ENCODE data around the gene CEP131. TPM values are rescaled to one million over a fixed set of nuclear protein-coding genes. Genes with fewer than 3 reads are reported as not detected.
A peak's percentile ranks its signal among the peaks of the same experiment; 100 is the strongest.

CEP131 gene
- total and polyA plus RNA-seq, 2 of the 8 experiments (the other 6 are each of a cell fraction or from before 2014, with no cell fraction given), result 5.9 to 23.2 TPM

DNA sequence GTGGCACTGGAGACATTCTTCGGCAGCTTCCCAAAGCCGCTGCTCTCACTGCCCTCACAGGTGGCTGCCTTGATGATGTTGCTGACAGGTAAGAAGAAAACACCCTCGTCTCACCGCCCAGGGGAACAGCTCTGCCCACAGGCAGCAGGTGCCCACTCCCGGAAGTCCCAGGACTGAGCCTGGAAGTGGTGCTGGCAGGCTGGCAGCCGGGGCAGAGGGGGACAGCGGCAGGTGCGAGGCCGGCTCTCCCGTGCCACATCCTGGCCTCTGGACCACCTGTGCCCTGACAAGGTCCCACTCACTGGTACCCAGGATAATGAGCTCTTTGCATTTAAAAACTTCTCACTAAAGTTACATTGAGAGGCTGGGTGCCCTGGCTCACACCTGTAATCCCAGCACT lies 20.4 kb downstream of the CEP131 start:
- no peak overlapping the region for H3K4ac ChIP-seq (replicated peaks; ENCODE audit: insufficient read length, low read depth, low read length)
- H3K9me3 ChIP-seq (ENCODE audit: insufficient read depth in 2 of 2, low read depth in 1 of 2, low read length in 1 of 2), result no peaks in the 10 kb centered on the region
- no peak overlapping the region for H2BK120ac ChIP-seq (replicated peaks; ENCODE audit: low read depth, low read length)
- H3K79me1 ChIP-seq (ENCODE audit: low read depth, low read length), result no peaks in the 10 kb centered on the region
- no peak overlapping the region for H2AFZ ChIP-seq (ENCODE audit: low read length)
- H3K36me3 ChIP-seq (ENCODE audit: control insufficient read depth in 2 of 4, insufficient read depth in 4 of 4, low read length in 3 of 4), result peaks cover 0 to 10% (median 4%) of the 10 kb centered on the region in 4 experiments; a peak in 4 of 8 replicates
- CTCF ChIA-PET (ENCODE audit: partially characterized antibody), result interaction anchor here (0.7 to 3.0 kb wide), 8 partner anchors 9 to 1409 kb away, joined by 3 to 25 read pairs (median 4); no protein-coding TSS in a partner anchor
- no peak overlapping the region for H3K4me3 ChIP-seq (ENCODE audit: extremely low read depth in 1 of 4, insufficient read depth in 2 of 4, low read depth in 3 of 4, low read length in 4 of 4)
- no peak overlapping the region for H3K9ac ChIP-seq (replicated peaks in 1 of 4; ENCODE audit: extremely low read depth in 1 of 4, low read depth in 3 of 4, low read length in 3 of 4)
- peak overlapping the region; percentile 68; the same call in 1 of the 2 replicates for H4K8ac ChIP-seq (ENCODE audit: extremely low read depth, insufficient read depth, low read length)
- H3K79me2 ChIP-seq (ENCODE audit: control insufficient read depth in 1 of 2, insufficient read depth in 2 of 2, low read length in 2 of 2), result no peaks in the 10 kb centered on the region
- TF ChIP-seq KDM4A (IDR thresholded peaks at IDR 0.05; ENCODE audit: low read depth, low read length, severe bottlenecking) (no peak), ZNF274 (IDR thresholded peaks at IDR 0.05; ENCODE audit: borderline replicate concordance, extremely low read depth, low read length) (no peak), RAD21 (IDR thresholded peaks at IDR 0.05 in 1 of 2, conservative IDR thresholded peaks at IDR 0.05 in 1 of 2; ENCODE audit: low read depth in 2 of 2, low read length in 2 of 2) (no peak), CHD1 (IDR thresholded peaks at IDR 0.05; ENCODE audit: low read depth, low read length) (no peak), SRF (IDR thresholded peaks at IDR 0.05; ENCODE audit: low read depth, low read length) (no peak)
- no peak overlapping the region for H2BK5ac ChIP-seq (ENCODE audit: low read depth, low read length)
- DNase-seq (ENCODE audit: low read depth in 1 of 2, low spot score in 2 of 2) (no peak), FAIRE-seq (no peak)
- no peak overlapping the region for H2AK5ac ChIP-seq (ENCODE audit: low read depth, low read length)
- H4K91ac ChIP-seq (replicated peaks; ENCODE audit: insufficient read length, low read length), result no peak overlapping the region
- H3K18ac ChIP-seq (ENCODE audit: extremely low read depth, low read length), result no peak overlapping the region
- no peak overlapping the region for H3K56ac ChIP-seq (replicated peaks; ENCODE audit: insufficient read length, low read depth, low read length)
- no peaks in the 10 kb centered on the region for H3K23me2 ChIP-seq (ENCODE audit: low read depth, low read length)
- no peak overlapping the region for H2BK12ac ChIP-seq (ENCODE audit: low read depth, low read length)
- no peaks in the 10 kb centered on the region for H3K27me3 ChIP-seq (replicated peaks in 1 of 4; ENCODE audit: control insufficient read depth in 3 of 4, extremely low read depth in 1 of 4, insufficient read depth in 3 of 4, low read length in 3 of 4)
- H3K27ac ChIP-seq (ENCODE audit: low read depth, low read length), result no peak overlapping the region
- no peak overlapping the region for H2BK15ac ChIP-seq (ENCODE audit: low read length)
- no peak overlapping the region for H4K5ac ChIP-seq (ENCODE audit: insufficient read length, low read depth, low read length)
- no peak overlapping the region for H2BK20ac ChIP-seq (ENCODE audit: low read length)
- H3K4me2 ChIP-seq (ENCODE audit: insufficient read depth in 1 of 2, low read depth in 2 of 2, low read length in 2 of 2), result no peak overlapping the region
- POLR2A ChIA-PET (ENCODE audit: partially characterized antibody), result interaction anchor here (0.7 kb wide), 1 partner anchor 19 kb away, joined by 3 read pairs; no protein-coding TSS in a partner anchor
- H3K4me1 ChIP-seq (replicated peaks in 1 of 4; ENCODE audit: control insufficient read depth in 3 of 4, insufficient read depth in 4 of 4, low read length in 3 of 4), result no peaks in the 10 kb centered on the region; a peak in 1 of 7 replicates
- no peak overlapping the region for H3K23ac ChIP-seq (ENCODE audit: insufficient read length)
- H4K20me1 ChIP-seq (replicated peaks in 1 of 2; ENCODE audit: control insufficient read depth in 1 of 2, insufficient read depth in 2 of 2, low read length in 2 of 2), result peaks cover 0 to 8% of the 10 kb centered on the region in 2 experiments
- H3K14ac ChIP-seq (ENCODE audit: insufficient read length), result no peak overlapping the region
- 92% methylated on average over 8 of the region's 10 CpGs; no CpG with 5 or more reads in 1 of the 2 experiments for WGBS, 2 experiments (ENCODE audit: extremely low coverage in 1 of 2, insufficient coverage in 1 of 2, insufficient read length in 1 of 2, insufficient replicate concordance in 2 of 2, low coverage in 1 of 2, low lambda C conversion rate in 2 of 2, missing lambda C conversion rate in 1 of 2)

Data from H1 (cell line).